GM12878 (cell line): ENCODE data around the gene INHBB. TPM values are rescaled to one million over a fixed set of nuclear protein-coding genes. Genes with fewer than 3 reads are reported as not detected.

Experiments
- ATAC-seq: fragments of 200-7000 bp; cut with Tn5 transposase; 3 replicates; pipeline ENCODE4 v1.9.1; 2020; ENCODE audit warnings: mild to moderate bottlenecking, moderate library complexity
- BruUV-seq: library from RNA; stranded (reverse); fragments of 400-500 nt; replicated peaks from 2 replicates; lab custom pipeline; 2021; lab: Mats Ljungman, UMichigan
- CTCF ChIA-PET: fragments of 300-600 bp; sonication (Branson Sonifier 250); formaldehyde crosslinking; extraction: SDS; loops from one replicate; lab custom pipeline; 2021; ENCODE audit warnings: inconsistent platforms; lab: Yijun Ruan, JAX
- POLR2A ChIA-PET: fragments of 350-600 bp; formaldehyde crosslinking; extraction: SDS; loops from one replicate; lab custom pipeline; 2021; ENCODE audit warnings: inconsistent platforms; lab: Charles Lee
- RAD21 ChIA-PET: fragments of 300-600 bp; sonication (Branson Sonifier 250); formaldehyde crosslinking; loops from one replicate; lab custom pipeline; 2023; ENCODE audit warnings: antibody characterized with exemption; ENCODE audit not compliant: unreplicated experiment; lab: Charles Lee
- SMC1A ChIA-PET: fragments of 300-600 bp; sonication (Branson Sonifier 250); formaldehyde crosslinking; loops from one replicate; lab custom pipeline; 2023; ENCODE audit not compliant: unreplicated experiment, uncharacterized antibody; lab: Charles Lee
- DNase-seq: peaks from one replicate; pipeline ENCODE4 v3.0.0-alpha.2; 2011; ENCODE audit warnings: low read depth, low spot score
- FAIRE-seq: peaks from 3 replicates; lab custom pipeline; 2011; peaks lifted over from hg19 to GRCh38; lab: Jason Lieb, UNC
- H2AFZ ChIP-seq: 2 replicates; pipeline ENCODE4 v1.6.0; 2011; ENCODE audit warnings: low read depth, low read length, control low read depth; ENCODE audit not compliant: control insufficient read depth
- H3K27ac ChIP-seq: 2 replicates; pipeline ENCODE4 v1.5.1; 2011; ENCODE audit warnings: control low read depth; ENCODE audit not compliant: control insufficient read depth, insufficient read depth
- H3K27me3 ChIP-seq, 2 experiments: replicated peaks in 1 of 2; 2 replicates each; pipeline versions ENCODE4 v1.6.0 to v1.6.1; 2011; ENCODE audit warnings: low read length in 1 of 2; ENCODE audit not compliant: control insufficient read depth in 2 of 2, insufficient read depth in 2 of 2
- H3K36me3 ChIP-seq, 2 experiments: 2 replicates each; pipeline ENCODE4 v1.5.1; 2011; ENCODE audit warnings: low read length in 1 of 2; ENCODE audit not compliant: control insufficient read depth in 2 of 2, insufficient read depth in 2 of 2
- H3K4me1 ChIP-seq: 2 replicates; pipeline ENCODE4 v1.6.1; 2011; ENCODE audit warnings: mild to moderate bottlenecking, low read length, moderate library complexity, mixed read lengths; ENCODE audit not compliant: control insufficient read depth, insufficient read depth
- H3K4me2 ChIP-seq: 2 replicates; pipeline ENCODE4 v1.6.0; 2011; ENCODE audit warnings: control low read depth; ENCODE audit not compliant: control insufficient read depth, insufficient read depth
- H3K4me3 ChIP-seq: fragments of 200-600 bp; sonication (generic); 2 replicates; pipeline ENCODE4 v1.5.1; 2016
- H3K79me2 ChIP-seq: 2 replicates; pipeline ENCODE4 v1.6.0; 2011; ENCODE audit warnings: low read length; ENCODE audit not compliant: control insufficient read depth, insufficient read depth
- H3K9ac ChIP-seq: 2 replicates; pipeline ENCODE4 v1.8.0; 2011; ENCODE audit warnings: low read length, control low read depth, mixed read lengths; ENCODE audit not compliant: control insufficient read depth, insufficient read depth
- H3K9me3 ChIP-seq: replicated peaks from 3 replicates; pipeline ENCODE4 v1.5.1; 2011; ENCODE audit warnings: mild to moderate bottlenecking, low read length; ENCODE audit not compliant: control insufficient read depth, insufficient read depth
- H4K20me1 ChIP-seq: 2 replicates; pipeline ENCODE4 v1.6.0; 2011; ENCODE audit not compliant: control insufficient read depth, insufficient read depth
- BCLAF1 ChIP-seq: fragments of 450-650 bp; IDR thresholded peaks from 2 replicates; pipeline ENCODE4 v1.6.1; 2017; ENCODE audit warnings: antibody characterized with exemption, mild to moderate bottlenecking, moderate library complexity
- BMI1 ChIP-seq: fragments of 450-650 bp; IDR thresholded peaks from 2 replicates; pipeline ENCODE4 v1.6.1; 2016; ENCODE audit warnings: mild to moderate bottlenecking, moderate library complexity, borderline replicate concordance
- CUX1 ChIP-seq: IDR thresholded peaks from 2 replicates; pipeline ENCODE4 v1.6.1; 2012; ENCODE audit warnings: improper control_type of control experiment, low read depth, low read length; ENCODE audit not compliant: insufficient replicate concordance
- IRF5 ChIP-seq: fragments of 450-650 bp; IDR thresholded peaks from 2 replicates; pipeline ENCODE4 v1.6.1; 2017; ENCODE audit warnings: borderline replicate concordance
- RFX5 ChIP-seq: IDR thresholded peaks from 2 replicates; pipeline ENCODE4 v1.6.1; 2011; ENCODE audit warnings: low read depth, low read length, improper control_type of control experiment
- SMAD1 ChIP-seq: fragments of 450-650 bp; IDR thresholded peaks from 2 replicates; pipeline ENCODE4 v1.6.1; 2018; ENCODE audit warnings: mild to moderate bottlenecking, low read depth; ENCODE audit not compliant: partially characterized antibody
- SREBF1 ChIP-seq: IDR thresholded peaks from 2 replicates; pipeline ENCODE4 v1.6.1; 2012; ENCODE audit warnings: mild to moderate bottlenecking, low read length
- TARDBP ChIP-seq: IDR thresholded peaks from 2 replicates; pipeline ENCODE4 v1.6.1; 2016; ENCODE audit warnings: borderline replicate concordance
- ZBTB40 ChIP-seq: fragments of 450-650 bp; IDR thresholded peaks from 2 replicates; pipeline ENCODE4 v1.6.1; 2016; ENCODE audit warnings: mild to moderate bottlenecking, moderate library complexity, borderline replicate concordance
- ZNF622 ChIP-seq: fragments of 450-650 bp; IDR thresholded peaks from 2 replicates; pipeline ENCODE4 v1.6.1; 2017; ENCODE audit warnings: mild to moderate bottlenecking, inconsistent platforms
- WGBS: methylation state at CpG from one replicate; pipeline ENCODE4 v1.1.6; 2016; ENCODE audit warnings: low lambda C conversion rate; ENCODE audit not compliant: insufficient replicate concordance, insufficient coverage; ENCODE audit errors: missing lambda C conversion rate; 5-methylcytosine and 5-hydroxymethylcytosine counted together
- in situ Hi-C: fragments of 300-500 bp; cut with MboI; formaldehyde crosslinking; loops from 9 replicates; pipeline ENCODE4 v1.14.3; 2018; ENCODE audit warnings: mixed read lengths
- intact Hi-C: fragments of 100-400 bp; cut with micrococcal nuclease; formaldehyde crosslinking; loops from one replicate; pipeline ENCODE4 v1.14.2; 2022; ENCODE audit not compliant: unreplicated experiment
- polyA plus RNA-seq, 11 experiments: library from polyadenylated mRNA; depleted of rRNA in 4 of 11; unstranded in 6 of 11; stranded (reverse) in 5 of 11; fragments of >200 nt; fragmentation: Nextera tagmentation in 4 of 11; fragmentation: Illumina TruSeq in 1 of 11; extraction: Ambion mirVana in 4 of 11; extraction: Trizol in 1 of 11; gene quantifications; 1 replicate in 1 of 11; 2 replicates in 10 of 11; pipeline versions ENCODE4 v1.2.1 to v1.2.3, GENCODE V29; 2011 to 2016; ENCODE audit warnings: inconsistent platforms in 2 of 11, missing spikeins in 2 of 11, low read depth in 1 of 11
- total RNA-seq, 4 experiments: library from RNA; depleted of rRNA in 3 of 4; stranded (reverse); fragments of >200 nt in 3 of 4; fragmentation: Illumina TruSeq in 1 of 4; extraction: Trizol in 1 of 4; gene quantifications; 2 replicates each; pipeline versions ENCODE4 v1.2.1 to v1.2.3, GENCODE V29; 2013 to 2021

INHBB gene
- total and polyA plus RNA-seq, 10 of the 15 experiments (the other 5 are each of a cell fraction or from before 2014, with no cell fraction given), result 0.05 TPM; not detected in 9

- Histone ChIP-seq H3K9ac (no peak overlapping the region), H3K4me2 (no peak overlapping the region), H3K36me3 (no peaks in the 10 kb centered on the region; a peak in 1 of 4 replicates), H2AFZ (no peak overlapping the region), H4K20me1 (no peaks in the 10 kb centered on the region), H3K4me1 (no peaks in the 10 kb centered on the region), H3K9me3 (no peaks in the 10 kb centered on the region), H3K79me2 (no peaks in the 10 kb centered on the region), H3K27me3 (peaks cover 5 to 11% of the 10 kb centered on the region in 2 experiments), H3K4me3 (no peak overlapping the region), H3K27ac (no peak overlapping the region)
- ATAC-seq, result no peak
- RAD21 ChIA-PET, result no interaction called here
- in situ Hi-C loops, result no loop called here
- CTCF ChIA-PET, result no interaction called here
- WGBS, result 49% methylated on average over 22 of the region's 23 CpGs
- no peak for DNase-seq
- POLR2A ChIA-PET, result no interaction called here
- SMC1A ChIA-PET, result no interaction called here
- FAIRE-seq, result no peak
- intact Hi-C loops, result no loop called here
- BruUV-seq, result no TSS peak
- no peak for TF ChIP-seq TARDBP
- TF ChIP-seq BMI1, result no peak
- TF ChIP-seq SMAD1, result no peak
- TF ChIP-seq CUX1, result no peak
- no peak for TF ChIP-seq IRF5
- no peak for TF ChIP-seq BCLAF1
- TF ChIP-seq ZNF622, result no peak
- TF ChIP-seq RFX5, result no peak
- TF ChIP-seq SREBF1, result no peak
- TF ChIP-seq ZBTB40, result no peak
These were observed 4.9 kb downstream of the INHBB start for GRCh38 chr2:120350801-120351320.
